Endothelial cell of umbilical vein (primary cell): ENCODE data around the gene PTPRO. TPM values are rescaled to one million over a fixed set of nuclear protein-coding genes. Genes with fewer than 3 reads are reported as not detected.
A peak's percentile ranks its signal among the peaks of the same experiment; 100 is the strongest.

Experiments
- BruUV-seq: library from RNA; stranded (reverse); fragments of 400-500 nt; replicated peaks from 2 replicates; lab custom pipeline; 2021; lab: Mats Ljungman, UMichigan
- CTCF ChIA-PET: fragments of 300-600, 350-600 bp; sonication (Branson Sonifier 250); formaldehyde crosslinking; loops from one replicate; lab custom pipeline; 2021; ENCODE audit warnings: antibody characterized with exemption, inconsistent platforms; lab: Charles Lee
- POLR2A ChIA-PET: fragments of 300-600, 350-600 bp; sonication (Branson Sonifier 250); formaldehyde crosslinking; loops from one replicate; lab custom pipeline; 2021; ENCODE audit warnings: antibody characterized with exemption, inconsistent platforms; lab: Charles Lee
- DNase-seq: peaks from one replicate; pipeline ENCODE4 v3.0.0-alpha.2; 2011; ENCODE audit warnings: low read depth, low spot score
- FAIRE-seq: peaks from 2 replicates; lab custom pipeline; 2011; peaks lifted over from hg19 to GRCh38; lab: Jason Lieb, UNC
- H2AFZ ChIP-seq: 2 replicates; pipeline ENCODE4 v1.6.0; 2012; ENCODE audit warnings: low read depth, low read length, control low read depth, inconsistent platforms
- H3K27ac ChIP-seq: 2 replicates; pipeline ENCODE4 v1.5.1; 2011; ENCODE audit warnings: low read depth, mild to moderate bottlenecking, control low read depth, low read length, moderate library complexity; ENCODE audit not compliant: insufficient read depth
- H3K27me3 ChIP-seq, 2 experiments: 2 replicates each; pipeline versions ENCODE4 v1.6.0 to v1.6.1; 2011; ENCODE audit warnings: low read length in 2 of 2, mixed read lengths in 1 of 2; ENCODE audit not compliant: control insufficient read depth in 2 of 2, insufficient read depth in 2 of 2
- H3K36me3 ChIP-seq, 2 experiments: 2 replicates in 1 of 2; 3 replicates in 1 of 2; pipeline ENCODE4 v1.5.1; 2011; ENCODE audit warnings: low read length in 2 of 2, mild to moderate bottlenecking in 1 of 2, moderate library complexity in 1 of 2; ENCODE audit not compliant: control insufficient read depth in 2 of 2, insufficient read depth in 2 of 2; ENCODE audit errors: extremely low read depth in 1 of 2
- H3K4me1 ChIP-seq: 3 replicates; pipeline ENCODE4 v1.5.1; 2011; ENCODE audit warnings: mild to moderate bottlenecking, low read length; ENCODE audit not compliant: control insufficient read depth, insufficient read depth; ENCODE audit errors: extremely low read depth
- H3K4me2 ChIP-seq: 2 replicates; pipeline ENCODE4 v1.6.1; 2011; ENCODE audit warnings: low read length, control low read depth, mixed read lengths; ENCODE audit not compliant: insufficient read depth
- H3K4me3 ChIP-seq, 3 experiments: fragments of 200-600 bp in 1 of 3; sonication (generic), shearing (Covaris generic) in 1 of 3; replicated peaks in 1 of 3; 2 replicates each; pipeline ENCODE4 v1.5.1; 2011 to 2016; ENCODE audit warnings: control low read depth in 3 of 3, low read length in 3 of 3, mild to moderate bottlenecking in 2 of 3, inconsistent platforms in 1 of 3, low read depth in 1 of 3, moderate library complexity in 1 of 3; ENCODE audit not compliant: insufficient read depth in 1 of 3
- H3K79me2 ChIP-seq: 2 replicates; pipeline ENCODE4 v1.6.0; 2012; ENCODE audit warnings: low read length, inconsistent platforms; ENCODE audit not compliant: control insufficient read depth, insufficient read depth
- H3K9ac ChIP-seq: replicated peaks from 2 replicates; pipeline ENCODE3; 2011; ENCODE audit warnings: low read length, control low read depth; ENCODE audit not compliant: insufficient read depth; ENCODE audit errors: extremely low read depth
- H3K9me1 ChIP-seq: replicated peaks from 3 replicates; pipeline ENCODE4 v1.6.0; 2011; ENCODE audit warnings: mild to moderate bottlenecking, low read length; ENCODE audit not compliant: control insufficient read depth, insufficient read depth; ENCODE audit errors: extremely low read depth
- H3K9me3 ChIP-seq: replicated peaks from 2 replicates; pipeline ENCODE4 v1.5.1; 2012; ENCODE audit warnings: low read length, inconsistent platforms; ENCODE audit not compliant: control insufficient read depth, insufficient read depth
- H4K20me1 ChIP-seq: replicated peaks from 2 replicates; pipeline ENCODE3; 2011; ENCODE audit warnings: mild to moderate bottlenecking, low read length; ENCODE audit not compliant: control insufficient read depth, insufficient read depth; ENCODE audit errors: extremely low read depth
- CTCF ChIP-seq, 2 donors: IDR thresholded peaks; 1 replicate in 1 of 2; 2 replicates in 1 of 2; pipeline ENCODE4 v1.5.1; 2011; ENCODE audit warnings: low read length in 2 of 2, mild to moderate bottlenecking in 2 of 2, moderate library complexity in 2 of 2, control low read depth in 1 of 2, inconsistent platforms in 1 of 2, low read depth in 1 of 2; ENCODE audit not compliant: insufficient read depth in 1 of 2; ENCODE audit errors: extremely low read depth in 1 of 2
- EZH2 ChIP-seq: IDR thresholded peaks from 2 replicates; pipeline ENCODE4 v1.6.1; 2012; ENCODE audit warnings: borderline replicate concordance, low read depth, mild to moderate bottlenecking, moderate library complexity, low read length, inconsistent platforms; ENCODE audit not compliant: severe bottlenecking
- FOS ChIP-seq: IDR thresholded peaks from 2 replicates; pipeline ENCODE4 v1.6.1; 2011; ENCODE audit warnings: mild to moderate bottlenecking, low read length, moderate library complexity, borderline replicate concordance; ENCODE audit not compliant: insufficient read depth
- GATA2 ChIP-seq: IDR thresholded peaks from 2 replicates; pipeline ENCODE4 v1.7.0; 2011; ENCODE audit warnings: low read depth, mild to moderate bottlenecking, moderate library complexity, mixed read lengths, low read length; ENCODE audit not compliant: insufficient read length, insufficient read depth
- JUN ChIP-seq: IDR thresholded peaks from 2 replicates; pipeline ENCODE4 v1.6.1; 2011; ENCODE audit warnings: borderline replicate concordance, low read depth; ENCODE audit not compliant: insufficient read length, insufficient read depth
- MAX ChIP-seq: IDR thresholded peaks from 2 replicates; pipeline ENCODE4 v1.6.1; 2011; ENCODE audit not compliant: insufficient read depth, insufficient read length
- MYC ChIP-seq: IDR thresholded peaks from one replicate; pipeline ENCODE4 v1.6.1; 2011; ENCODE audit warnings: mild to moderate bottlenecking, low read depth, low read length
- POLR2A ChIP-seq: IDR thresholded peaks from 2 replicates; pipeline ENCODE4 v1.6.1; 2012; ENCODE audit warnings: low read depth, mild to moderate bottlenecking, control low read depth, low read length
- POLR2AphosphoS5 ChIP-seq: IDR thresholded peaks from 2 replicates; pipeline ENCODE4 v1.6.1; 2012; ENCODE audit warnings: low read depth, mild to moderate bottlenecking, control low read depth, low read length, moderate library complexity; ENCODE audit not compliant: insufficient read depth
- dilution Hi-C: fragments of 300-500 bp; cut with MboI; formaldehyde crosslinking; loops from one replicate; pipeline ENCODE4 v1.15.0; 2019; ENCODE audit warnings: low sequenced_read_pairs; ENCODE audit not compliant: extremely low pct_ligation_motif_present
- intact Hi-C: fragments of 100-400 bp; cut with micrococcal nuclease; formaldehyde crosslinking; loops from one replicate; pipeline ENCODE4 v1.10.0; 2022
- polyA plus RNA-seq, 4 experiments: library from polyadenylated mRNA; depleted of rRNA in 3 of 4; stranded (reverse) in 3 of 4; unstranded in 1 of 4; fragments of >200 nt; gene quantifications; 2 replicates each; pipeline versions ENCODE4 v1.2.1 to v1.2.3, GENCODE V29; 2011 to 2012; ENCODE audit warnings: missing spikeins in 1 of 4
- total RNA-seq: library from RNA; stranded (reverse); gene quantifications from 2 replicates; pipeline ENCODE4 v1.2.3, GENCODE V29; 2021

Gene PTPRO
- total and polyA plus RNA-seq, 2 donors (not counting 3 experiments of a cell fraction or from before 2014, with no cell fraction given) = not detected

GRCh38 chr12:15629108-15629507 lies 306.8 kb downstream of the PTPRO start:
- dilution Hi-C loops = no loop called here

More at GRCh38 chr12:15629108-15629507, 306.8 kb downstream of the PTPRO start:
- Histone ChIP-seq H3K27me3 (no peaks in the 10 kb centered on the region), H3K36me3 (no peaks in the 10 kb centered on the region), H3K4me2 (peak overlapping the region; percentile 85), H4K20me1 (no peaks in the 10 kb centered on the region), H3K9me3 (no peaks in the 10 kb centered on the region), H3K4me1 (peaks cover 54% of the 10 kb centered on the region), H3K4me3 (no peak overlapping the region), H2AFZ (peak overlapping the region; percentile 2), H3K79me2 (no peaks in the 10 kb centered on the region), H3K27ac (peak overlapping the region; percentile 94), H3K9me1 (no peaks in the 10 kb centered on the region), H3K9ac (peak overlapping the region; percentile 77)
- intact Hi-C loops = loop anchor here (1.0 to 2.0 kb wide), 5 partner anchors 8 to 254 kb away; partner anchors contain the start of genes EPS8 and STRAP
- POLR2A ChIA-PET = no interaction called here
- peak; percentile 90 for DNase-seq
- TF ChIP-seq POLR2A = no peak
- TF ChIP-seq JUN = peak; percentile 72
- peak; percentile 60 for TF ChIP-seq GATA2
- no peak for TF ChIP-seq EZH2
- TF ChIP-seq CTCF (IDR thresholded peaks at IDR 0.05; ENCODE audit: extremely low read depth in 1 of 2, insufficient read depth in 1 of 2, low read depth in 1 of 2, low read length in 2 of 2) = no peak
- TF ChIP-seq POLR2AphosphoS5 = peak; percentile 50
- peak; percentile 70 for TF ChIP-seq FOS
- no peak for TF ChIP-seq MAX
- TF ChIP-seq MYC = no peak
- CTCF ChIA-PET = interaction anchor here (0.7 to 2.5 kb wide), 6 partner anchors 8 to 143 kb away, joined by 4 to 7 read pairs (median 4); no protein-coding TSS in a partner anchor
- FAIRE-seq = peak; percentile 55
- BruUV-seq = no TSS peak
